Measurements from ENCODE around the gene HOOK1.
A peak's percentile ranks its signal among the peaks of the same experiment; 100 is the strongest.
"Not testable (repeated sequence)": the region's sequence is repeated elsewhere in the genome, so short reads cannot be mapped to it uniquely, and the experiment has no call there.

The HOOK1 gene

DNA sequence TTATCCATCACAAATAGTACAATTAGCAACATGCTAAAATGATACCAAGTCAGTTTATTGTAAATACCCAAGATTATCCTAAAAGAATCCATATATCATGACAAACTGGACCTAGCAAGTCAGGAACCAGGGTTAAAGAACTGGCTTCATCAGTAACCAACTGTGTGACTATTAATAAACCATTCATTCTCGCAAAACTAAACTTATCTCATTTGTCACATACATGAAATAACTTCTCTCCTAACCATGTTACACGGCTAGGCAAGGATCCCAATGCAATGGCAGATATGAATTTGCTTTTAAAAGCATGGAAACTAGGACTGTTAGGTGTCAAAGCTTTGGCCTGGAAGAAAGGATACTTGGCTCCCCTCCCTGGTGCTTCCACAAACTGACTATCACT is 82.4 kb downstream of the HOOK1 start:
- no peak for DNase-seq

GRCh38 chr1:59898927-59899326 is 84.2 kb downstream of the HOOK1 start:
- DNase-seq = no peak

DNA sequence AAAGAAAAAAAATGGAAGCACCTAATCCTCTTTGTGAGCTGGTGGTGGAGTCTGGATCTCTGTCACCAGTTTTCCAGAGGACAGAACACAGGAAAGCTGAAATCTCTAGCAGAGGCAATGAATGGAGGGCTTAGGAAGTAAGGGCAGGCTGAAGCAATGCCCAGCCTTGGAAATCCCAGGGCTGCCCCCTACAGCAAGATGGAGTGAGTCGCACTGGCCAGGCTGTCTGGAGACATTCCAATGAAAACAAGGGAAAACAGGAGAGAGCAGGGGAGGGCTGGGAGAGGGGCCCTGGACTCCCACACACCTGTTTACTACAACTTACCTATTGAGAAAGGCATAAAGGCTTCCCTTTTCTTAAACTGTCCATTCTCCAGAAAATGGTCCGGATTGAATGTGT is 85.9 kb downstream of the HOOK1 start:
- no peak for DNase-seq

- no peak for DNase-seq
Measured at GRCh38 chr1:59901770-59902388, 87.1 kb downstream of the HOOK1 start.

- peak; percentile 10 for DNase-seq
Measured at GRCh38 chr1:59903141-59903754, 88.5 kb downstream of the HOOK1 start.

DNA sequence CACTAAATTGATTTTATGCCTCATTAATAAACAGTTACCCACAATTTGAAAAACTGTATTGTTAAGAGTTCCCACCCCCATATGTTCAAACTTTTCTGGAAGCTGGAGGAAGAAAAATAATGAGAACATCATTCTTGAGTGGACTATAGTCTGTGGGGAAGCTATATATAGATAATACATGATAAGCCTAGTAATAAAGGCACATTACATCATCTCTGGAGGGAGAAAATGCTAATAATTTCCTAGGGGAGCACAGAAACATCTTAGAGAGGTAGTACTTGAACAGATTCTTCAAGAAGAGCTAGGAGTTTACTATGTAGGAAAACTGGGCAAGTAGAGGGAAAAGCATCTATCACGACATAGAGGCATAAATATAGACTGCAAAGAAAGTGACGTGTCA is 92.2 kb downstream of the HOOK1 start:
- DNase-seq = no peak

DNA sequence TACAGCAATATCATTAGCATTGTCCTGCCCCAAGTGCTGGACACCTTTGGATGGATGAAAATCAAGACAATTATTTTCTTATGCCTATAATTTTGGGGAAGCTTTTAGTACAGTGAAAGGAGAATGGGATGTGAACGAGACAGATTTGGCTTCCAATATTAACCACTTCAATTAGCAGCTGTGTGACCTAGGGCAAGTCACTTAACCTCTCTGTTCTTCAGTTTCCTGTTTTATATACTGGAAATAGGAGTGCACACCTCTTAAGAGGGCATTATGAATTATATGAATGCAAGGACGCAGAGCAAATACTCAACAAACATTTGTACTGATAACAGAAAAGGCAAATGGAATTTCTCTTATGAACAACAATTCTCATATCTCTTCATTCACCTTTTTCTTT is 93.3 kb downstream of the HOOK1 start:
- no peak for DNase-seq

DNA sequence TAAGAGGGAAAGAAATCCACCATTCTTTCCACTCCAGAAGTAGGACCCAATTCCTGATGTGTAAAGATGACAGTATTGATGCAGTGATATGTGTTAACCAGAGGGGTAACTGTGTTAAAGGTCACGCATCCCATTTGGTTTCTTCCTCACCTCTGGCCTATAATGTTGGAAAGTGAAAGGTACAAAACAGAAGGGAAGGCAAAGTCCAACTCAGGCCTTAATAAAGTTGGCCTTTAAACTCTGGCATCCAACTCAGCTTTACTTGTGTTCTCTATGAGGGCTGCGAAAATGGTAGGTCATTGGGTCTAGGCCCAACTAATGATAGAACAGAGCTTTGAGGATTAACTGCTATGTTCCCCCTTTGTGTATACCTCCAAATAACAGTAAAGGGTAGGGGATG is 93.9 kb downstream of the HOOK1 start:
- DNase-seq = no peak

DNA sequence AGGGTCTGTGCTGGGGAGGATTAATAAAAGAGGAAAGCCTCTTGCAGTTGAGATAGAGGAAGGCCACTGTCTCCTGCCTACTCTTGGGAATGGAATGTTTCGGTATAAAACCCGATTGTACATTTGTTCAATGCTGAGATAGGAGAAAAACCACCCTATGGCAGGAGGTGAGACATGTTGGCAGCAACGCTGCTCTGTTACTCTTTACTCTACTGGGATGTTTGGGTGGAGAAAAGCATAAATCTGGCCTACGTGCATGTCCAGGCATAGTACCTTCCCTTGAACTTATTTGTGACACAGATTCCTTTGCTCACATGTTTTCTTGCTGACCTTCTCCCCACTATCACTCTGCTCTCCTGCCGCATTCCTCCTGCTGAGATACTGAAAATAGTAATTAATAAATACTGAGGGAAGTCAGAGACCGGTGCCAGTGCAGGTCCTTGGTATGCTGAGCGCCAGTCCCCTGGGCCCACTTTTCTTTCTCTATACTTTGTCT is 100.1 kb downstream of the HOOK1 start:
- not testable (repeated sequence) for DNase-seq

DNA sequence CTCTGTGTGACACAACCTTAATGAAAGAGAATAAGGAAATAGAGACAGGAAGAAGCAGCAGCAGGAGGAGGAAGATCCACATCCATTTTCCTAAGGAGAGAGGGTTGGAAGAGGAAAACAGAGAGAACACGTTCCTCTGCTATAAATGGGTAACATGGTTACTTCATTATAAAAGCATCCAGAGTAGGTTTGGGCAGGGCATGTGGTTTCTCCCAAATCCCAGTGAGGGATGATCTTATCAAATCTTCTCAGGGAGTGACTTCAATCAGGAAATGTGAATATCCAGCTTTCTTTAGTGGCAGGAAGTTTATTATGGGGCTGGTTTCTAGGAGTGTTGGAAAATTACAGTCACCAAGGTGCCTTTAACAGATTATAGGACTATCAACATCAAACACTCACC is 100.8 kb downstream of the HOOK1 start:
- no peak for DNase-seq

DNA sequence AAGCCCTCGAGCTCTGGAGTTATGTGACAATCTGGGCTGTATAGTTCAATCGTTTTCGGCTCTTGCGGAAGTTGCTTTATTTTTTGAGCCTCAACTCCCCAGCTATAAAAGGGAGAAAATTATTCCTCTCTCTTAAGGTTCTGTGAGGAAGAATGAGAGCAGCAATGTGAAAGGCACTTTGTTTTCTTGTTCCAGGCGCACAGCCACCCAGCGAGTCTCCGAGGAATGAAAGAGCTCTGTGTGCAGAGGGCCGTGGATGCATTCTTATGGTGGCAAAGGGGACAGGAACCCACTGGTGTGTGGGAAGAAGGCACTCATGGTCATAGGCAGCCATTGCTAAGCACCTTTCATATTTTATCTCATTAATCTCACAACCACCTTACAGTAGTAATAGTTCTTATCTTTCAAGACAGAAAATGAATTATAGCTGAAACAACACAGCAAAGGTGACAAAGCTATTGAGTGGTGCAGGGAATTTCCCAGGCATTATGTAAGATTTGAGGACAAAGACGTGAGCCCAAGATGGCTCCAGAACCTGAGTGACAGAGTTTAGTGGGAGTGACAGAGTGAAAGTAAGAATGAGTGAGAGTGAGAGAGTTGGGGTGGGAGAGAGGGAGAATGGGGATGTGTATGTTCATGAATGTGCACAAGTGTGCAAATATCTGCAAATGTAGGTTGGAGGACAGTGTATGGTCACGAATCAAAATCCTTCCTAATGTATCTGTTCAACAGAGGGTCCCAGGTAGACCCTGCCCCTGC is 102.5 kb downstream of the HOOK1 start:
- DNase-seq = no peak

DNA sequence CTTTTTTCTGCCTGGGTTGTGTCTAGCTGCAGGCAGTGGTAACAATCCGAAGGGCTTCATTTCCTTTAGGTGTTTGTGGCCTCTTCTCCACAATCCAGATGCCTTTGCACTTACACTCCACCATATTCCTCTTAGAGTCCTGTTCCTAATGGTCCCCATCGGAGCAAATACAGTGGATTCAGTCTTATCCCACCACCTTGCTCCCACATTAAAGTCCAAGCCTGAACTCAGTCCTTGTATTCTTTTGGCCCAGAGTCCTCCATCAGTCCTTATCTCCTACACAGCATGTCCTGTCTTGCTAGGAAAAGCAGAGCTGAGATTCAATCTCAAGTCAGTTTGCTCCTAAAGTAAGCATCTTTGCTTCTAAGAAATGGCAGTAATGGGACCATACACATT is 103.0 kb downstream of the HOOK1 start:
- DNase-seq = no peak

GRCh38 chr1:59919746-59920145 is 105.0 kb downstream of the HOOK1 start:
- DNase-seq = peak; percentile 36

- DNase-seq = not testable (repeated sequence)
Measured at GRCh38 chr1:59921258-59921899, 106.6 kb downstream of the HOOK1 start.

DNA sequence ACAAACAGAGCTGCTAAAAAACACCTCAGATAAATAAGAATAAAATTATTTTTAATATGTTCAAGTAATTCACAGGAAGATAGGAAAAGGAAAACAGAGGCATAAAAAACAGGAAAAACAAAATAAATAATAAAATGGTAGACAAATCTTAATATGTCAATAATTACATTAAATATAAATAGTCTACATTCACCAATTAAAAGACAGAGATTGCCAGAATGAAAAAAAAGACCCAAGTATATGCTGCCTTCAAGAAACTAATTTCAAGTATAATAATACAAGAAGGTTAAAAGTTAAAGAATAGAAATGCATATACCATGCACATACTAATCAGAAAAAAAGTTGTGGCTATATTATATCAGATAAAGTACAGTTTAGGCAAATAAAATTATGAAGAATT is 109.9 kb downstream of the HOOK1 start:
- no peak for DNase-seq

All from NCI-H2171 (cell line).